Measurements from ENCODE around the gene IL1R1.

IL1R1 gene

GRCh38 chr2:102193074-102193473 is 50.5 kb downstream of the IL1R1 start:
- no peaks in the 10 kb centered on the region for H3K27me3 ChIP-seq
- no peaks in the 10 kb centered on the region for H3K36me3 ChIP-seq
- no peak overlapping the region for H3K4me3 ChIP-seq (ENCODE audit: low read depth, low read length)
- no peak for TF ChIP-seq CTCF (IDR thresholded peaks at IDR 0.05; ENCODE audit: low read depth, low read length)
- no peak for DNase-seq
- H3K9me3 ChIP-seq = no peaks in the 10 kb centered on the region
- H3K4me1 ChIP-seq = no peaks in the 10 kb centered on the region

GRCh38 chr2:102194609-102195268 is 52.2 kb downstream of the IL1R1 start:
- no peak for TF ChIP-seq CTCF (IDR thresholded peaks at IDR 0.05; ENCODE audit: low read depth, low read length)
- Histone ChIP-seq H3K4me1 (no peaks in the 10 kb centered on the region), H3K9me3 (no peaks in the 10 kb centered on the region), H3K36me3 (no peaks in the 10 kb centered on the region), H3K4me3 (ENCODE audit: low read depth, low read length) (no peak overlapping the region), H3K27me3 (no peaks in the 10 kb centered on the region)
- no peak for DNase-seq

GRCh38 chr2:102197389-102198137 is 55.0 kb downstream of the IL1R1 start:
- Histone ChIP-seq H3K4me1 (no peaks in the 10 kb centered on the region), H3K4me3 (ENCODE audit: low read depth, low read length) (no peak overlapping the region), H3K27me3 (no peaks in the 10 kb centered on the region), H3K36me3 (no peaks in the 10 kb centered on the region), H3K9me3 (no peaks in the 10 kb centered on the region)
- TF ChIP-seq CTCF (IDR thresholded peaks at IDR 0.05; ENCODE audit: low read depth, low read length) = no peak
- DNase-seq = no peak

- Histone ChIP-seq H3K27me3 (no peaks in the 10 kb centered on the region), H3K36me3 (no peaks in the 10 kb centered on the region), H3K9me3 (no peaks in the 10 kb centered on the region), H3K4me1 (no peaks in the 10 kb centered on the region), H3K4me3 (ENCODE audit: low read depth, low read length) (no peak overlapping the region)
- DNase-seq = no peak
- TF ChIP-seq CTCF (IDR thresholded peaks at IDR 0.05; ENCODE audit: low read depth, low read length) = no peak
Measured at GRCh38 chr2:102200539-102200938, 58.0 kb downstream of the IL1R1 start.

GRCh38 chr2:102204638-102205037 is 62.1 kb downstream of the IL1R1 start:
- no peak for DNase-seq
- no peaks in the 10 kb centered on the region for H3K9me3 ChIP-seq
- H3K27me3 ChIP-seq = no peaks in the 10 kb centered on the region
- H3K4me1 ChIP-seq = no peaks in the 10 kb centered on the region
- TF ChIP-seq CTCF (IDR thresholded peaks at IDR 0.05; ENCODE audit: low read depth, low read length) = no peak
- no peak overlapping the region for H3K4me3 ChIP-seq (ENCODE audit: low read depth, low read length)
- no peaks in the 10 kb centered on the region for H3K36me3 ChIP-seq
